Hepatocyte (in vitro differentiated cells): ENCODE results near the gene KIAA0319L. TPM values are rescaled to one million over a fixed set of nuclear protein-coding genes. Genes with fewer than 3 reads are reported as not detected.

Experiments
- DNase-seq: peaks from one replicate; pipeline ENCODE4 v3.0.0-alpha.2; 2016; ENCODE audit warnings: low spot score
- H2AFZ ChIP-seq: fragments of 200-600 bp; sonication (generic); 2 replicates; pipeline ENCODE4 v1.6.0; 2016; ENCODE audit warnings: antibody characterized with exemption, mild to moderate bottlenecking
- H3K27ac ChIP-seq: fragments of 200-600 bp; sonication (generic); 2 replicates; pipeline ENCODE4 v1.5.1; 2016; ENCODE audit warnings: mild to moderate bottlenecking
- H3K27me3 ChIP-seq: fragments of 200-600 bp; sonication (generic); 2 replicates; pipeline ENCODE4 v1.6.1; 2016
- H3K36me3 ChIP-seq: fragments of 200-600 bp; sonication (generic); replicated peaks from 2 replicates; pipeline ENCODE4 v1.5.1; 2016; ENCODE audit warnings: low read depth; ENCODE audit not compliant: insufficient read depth
- H3K4me1 ChIP-seq: fragments of 200-600 bp; sonication (generic); 2 replicates; pipeline ENCODE4 v1.5.1; 2016; ENCODE audit warnings: mild to moderate bottlenecking, moderate library complexity; ENCODE audit not compliant: insufficient read depth
- H3K4me2 ChIP-seq: fragments of 200-600 bp; sonication (generic); 2 replicates; pipeline ENCODE4 v1.6.0; 2016
- H3K4me3 ChIP-seq: fragments of 200-600 bp; sonication (generic); 2 replicates; pipeline ENCODE4 v1.5.1; 2016; ENCODE audit warnings: mild to moderate bottlenecking
- H3K79me2 ChIP-seq: fragments of 200-600 bp; sonication (generic); 2 replicates; pipeline ENCODE4 v1.6.0; 2017; ENCODE audit warnings: mild to moderate bottlenecking
- H3K9me2 ChIP-seq: fragments of 200-600 bp; sonication (generic); replicated peaks from 2 replicates; pipeline ENCODE4 v1.6.0; 2017; ENCODE audit warnings: mild to moderate bottlenecking; ENCODE audit not compliant: insufficient read depth
- H3K9me3 ChIP-seq: fragments of 200-600 bp; sonication (generic); 2 replicates; pipeline ENCODE4 v1.5.1; 2016; ENCODE audit warnings: low read depth, mild to moderate bottlenecking
- H4K20me1 ChIP-seq: fragments of 200-600 bp; sonication (generic); 2 replicates; pipeline ENCODE4 v1.6.0; 2016; ENCODE audit warnings: mild to moderate bottlenecking; ENCODE audit not compliant: insufficient read depth, poor library complexity, severe bottlenecking
- EZH2 ChIP-seq: fragments of 200-600 bp; sonication (generic); IDR thresholded peaks from 2 replicates; pipeline ENCODE4 v1.6.1; 2016; ENCODE audit warnings: antibody characterized with exemption, mild to moderate bottlenecking, borderline replicate concordance
- EZH2phosphoT487 ChIP-seq: fragments of 200-600 bp; sonication (generic); IDR thresholded peaks from one replicate; pipeline ENCODE4 v1.6.1; 2018; ENCODE audit warnings: antibody characterized with exemption, mild to moderate bottlenecking, low read depth, moderate library complexity; ENCODE audit not compliant: unreplicated experiment, severe bottlenecking
- WGBS: methylation state at CpG from one replicate; pipeline ENCODE4 v1.1.6; 2016; ENCODE audit warnings: low lambda C conversion rate; ENCODE audit errors: missing lambda C conversion rate; 5-methylcytosine and 5-hydroxymethylcytosine counted together
- polyA plus RNA-seq: library from polyadenylated mRNA; unstranded; fragments of >200 nt; fragmentation: Nextera tagmentation; extraction: Ambion mirVana; gene quantifications from 2 replicates; pipeline ENCODE4 v1.2.1, GENCODE V29; 2016
- total RNA-seq: library from RNA; depleted of rRNA; stranded (reverse); fragments of >200 nt; gene quantifications from 2 replicates; pipeline ENCODE4 v1.2.3, GENCODE V29; 2014
- TF ChIP-seq, protein P1 (sequence below): fragments of 200-600 bp; sonication (generic); IDR thresholded peaks from 2 replicates; pipeline ENCODE4 v1.5.1; 2016; ENCODE audit warnings: antibody characterized with exemption, mild to moderate bottlenecking; ENCODE audit not compliant: poor library complexity

Gene KIAA0319L
- total and polyA plus RNA-seq, 2 experiments from 2014 or later, result 56.3 to 77.7 TPM

DNA sequence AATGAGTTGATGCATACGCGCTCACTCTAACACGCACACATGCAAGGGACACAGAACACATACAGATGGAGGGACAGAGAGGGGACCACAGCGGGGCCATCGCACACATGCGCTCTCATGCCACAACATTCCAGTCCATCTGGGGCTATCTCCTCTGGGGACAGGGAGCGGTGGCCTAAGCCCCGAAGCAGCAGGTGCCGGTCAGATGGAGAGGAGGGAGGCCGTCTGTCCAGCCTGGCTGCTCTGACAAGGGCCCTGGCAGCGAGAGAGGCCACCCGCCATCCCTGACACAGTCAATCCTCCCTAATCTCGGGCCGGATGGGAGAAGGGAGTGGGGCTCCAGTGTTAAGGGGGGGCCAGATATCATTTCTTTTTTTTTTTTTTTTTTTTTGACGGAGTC, 123.5 kb downstream of the KIAA0319L start:
- Histone ChIP-seq H4K20me1 (no peaks in the 10 kb centered on the region), H3K79me2 (no peaks in the 10 kb centered on the region), H3K36me3 (no peaks in the 10 kb centered on the region), H3K9me2 (no peaks in the 10 kb centered on the region), H3K4me1 (no peaks in the 10 kb centered on the region), H3K27ac (no peak overlapping the region), H3K4me2 (no peak overlapping the region), H3K27me3 (no peaks in the 10 kb centered on the region), H3K4me3 (no peak overlapping the region), H2AFZ (no peak overlapping the region), H3K9me3 (no peaks in the 10 kb centered on the region)
- no peak for DNase-seq
- WGBS, result 94% methylated on average over 15 of the region's 15 CpGs
- TF ChIP-seq EZH2 (no peak), EZH2phosphoT487 (no peak)
- TF ChIP-seq, protein P1, sequence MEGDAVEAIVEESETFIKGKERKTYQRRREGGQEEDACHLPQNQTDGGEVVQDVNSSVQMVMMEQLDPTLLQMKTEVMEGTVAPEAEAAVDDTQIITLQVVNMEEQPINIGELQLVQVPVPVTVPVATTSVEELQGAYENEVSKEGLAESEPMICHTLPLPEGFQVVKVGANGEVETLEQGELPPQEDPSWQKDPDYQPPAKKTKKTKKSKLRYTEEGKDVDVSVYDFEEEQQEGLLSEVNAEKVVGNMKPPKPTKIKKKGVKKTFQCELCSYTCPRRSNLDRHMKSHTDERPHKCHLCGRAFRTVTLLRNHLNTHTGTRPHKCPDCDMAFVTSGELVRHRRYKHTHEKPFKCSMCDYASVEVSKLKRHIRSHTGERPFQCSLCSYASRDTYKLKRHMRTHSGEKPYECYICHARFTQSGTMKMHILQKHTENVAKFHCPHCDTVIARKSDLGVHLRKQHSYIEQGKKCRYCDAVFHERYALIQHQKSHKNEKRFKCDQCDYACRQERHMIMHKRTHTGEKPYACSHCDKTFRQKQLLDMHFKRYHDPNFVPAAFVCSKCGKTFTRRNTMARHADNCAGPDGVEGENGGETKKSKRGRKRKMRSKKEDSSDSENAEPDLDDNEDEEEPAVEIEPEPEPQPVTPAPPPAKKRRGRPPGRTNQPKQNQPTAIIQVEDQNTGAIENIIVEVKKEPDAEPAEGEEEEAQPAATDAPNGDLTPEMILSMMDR, result no peak

DNA sequence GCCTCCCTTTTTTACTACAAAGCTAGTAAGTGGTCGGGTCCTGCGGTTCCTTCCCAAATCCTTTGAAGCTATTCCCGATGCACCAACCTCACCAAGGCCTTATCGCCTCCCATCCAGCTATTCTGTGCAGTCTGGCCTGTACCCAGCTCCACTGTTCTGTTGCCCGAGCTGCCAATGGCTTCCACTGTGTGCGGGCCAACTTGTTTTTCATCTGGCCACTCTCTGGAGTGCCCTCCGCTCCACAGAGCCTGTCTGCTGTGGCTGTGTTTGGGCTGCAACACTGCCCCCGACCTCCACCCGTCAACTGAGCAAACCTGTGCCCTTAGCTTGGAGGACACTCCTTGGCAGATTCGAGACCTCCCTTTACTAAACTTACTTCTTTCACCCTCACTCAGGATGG, 125.0 kb downstream of the KIAA0319L start:
- no peak overlapping the region for H3K27ac ChIP-seq
- WGBS, result 98% methylated on average over 10 of the region's 10 CpGs
- H3K4me1 ChIP-seq, result no peaks in the 10 kb centered on the region
- no peak overlapping the region for H2AFZ ChIP-seq
- H3K27me3 ChIP-seq, result no peaks in the 10 kb centered on the region
- no peak for DNase-seq
- TF ChIP-seq, protein P1, result no peak
- TF ChIP-seq EZH2 (no peak), EZH2phosphoT487 (no peak)
- H3K4me3 ChIP-seq, result no peak overlapping the region
- no peak overlapping the region for H3K4me2 ChIP-seq
- no peaks in the 10 kb centered on the region for H4K20me1 ChIP-seq
- H3K9me2 ChIP-seq, result no peaks in the 10 kb centered on the region
- no peaks in the 10 kb centered on the region for H3K9me3 ChIP-seq
- H3K79me2 ChIP-seq, result no peaks in the 10 kb centered on the region
- H3K36me3 ChIP-seq, result no peaks in the 10 kb centered on the region

DNA sequence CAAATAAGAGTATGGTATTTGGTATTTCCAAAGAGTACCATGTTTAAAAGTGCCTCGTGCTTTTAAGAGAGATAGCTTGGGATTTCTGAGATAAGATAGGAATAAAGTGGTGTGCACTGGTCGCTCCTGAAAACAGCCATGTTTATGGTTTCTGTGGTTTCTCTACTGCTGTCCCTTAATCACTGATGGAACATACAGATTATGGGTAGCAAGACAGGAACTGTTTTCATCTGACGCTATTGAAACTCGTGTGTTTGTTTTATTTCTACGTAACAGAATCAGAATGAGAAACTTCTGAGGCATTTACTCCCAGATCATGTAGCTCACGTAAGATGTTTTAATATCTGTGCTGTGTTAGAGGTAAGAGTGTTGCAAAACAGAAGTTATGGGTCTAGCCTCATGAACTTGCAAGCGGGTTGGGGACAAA, 126.0 kb downstream of the KIAA0319L start:
- Histone ChIP-seq H3K9me2 (no peaks in the 10 kb centered on the region), H4K20me1 (no peaks in the 10 kb centered on the region), H3K36me3 (no peaks in the 10 kb centered on the region), H3K27me3 (no peaks in the 10 kb centered on the region), H3K27ac (peak overlapping the region; percentile 37), H3K4me1 (no peaks in the 10 kb centered on the region), H3K4me3 (no peak overlapping the region), H3K79me2 (no peaks in the 10 kb centered on the region), H3K4me2 (no peak overlapping the region), H3K9me3 (no peaks in the 10 kb centered on the region), H2AFZ (no peak overlapping the region)
- TF ChIP-seq EZH2 (no peak), EZH2phosphoT487 (no peak)
- TF ChIP-seq, protein P1, result no peak
- WGBS, result 55% methylated on average over 7 of the region's 7 CpGs
- no peak for DNase-seq

DNA sequence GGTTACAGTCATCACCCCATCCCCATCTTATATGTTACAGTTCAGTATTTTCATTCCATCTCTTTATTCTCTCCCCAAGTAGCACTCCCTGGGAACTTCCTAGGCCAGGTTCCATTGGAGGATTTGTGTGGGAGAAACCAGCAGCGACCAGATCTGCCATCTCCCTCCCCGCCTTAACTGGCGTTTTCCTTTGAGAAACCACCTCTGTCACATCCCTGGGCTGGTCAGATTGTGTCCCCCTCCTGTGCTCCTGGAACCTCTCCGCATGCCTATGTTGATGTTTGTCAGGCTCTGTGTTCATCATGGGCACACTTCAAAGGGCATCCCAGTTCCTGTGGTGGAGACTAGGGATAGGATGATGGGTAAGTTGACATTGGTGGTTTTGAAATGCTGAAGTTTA, 126.4 kb downstream of the KIAA0319L start:
- Histone ChIP-seq H3K4me3 (no peak overlapping the region), H3K27ac (peak overlapping the region; percentile 37), H4K20me1 (no peaks in the 10 kb centered on the region), H3K9me2 (no peaks in the 10 kb centered on the region), H3K36me3 (no peaks in the 10 kb centered on the region), H3K27me3 (no peaks in the 10 kb centered on the region), H3K9me3 (no peaks in the 10 kb centered on the region), H3K79me2 (no peaks in the 10 kb centered on the region), H3K4me1 (no peaks in the 10 kb centered on the region), H2AFZ (no peak overlapping the region), H3K4me2 (no peak overlapping the region)
- WGBS, result 71% methylated on average over 4 of the region's 4 CpGs
- no peak for TF ChIP-seq EZH2
- no peak for TF ChIP-seq EZH2phosphoT487
- TF ChIP-seq, protein P1, result no peak
- no peak for DNase-seq
